Measurements from ENCODE around the gene MCF2L. TPM values are rescaled to one million over a fixed set of nuclear protein-coding genes. Genes with fewer than 3 reads are reported as not detected.

Gene MCF2L
- total RNA-seq, 6 experiments from 2014 or later: 9.6 to 18.4 (median 11.7) TPM

DNA sequence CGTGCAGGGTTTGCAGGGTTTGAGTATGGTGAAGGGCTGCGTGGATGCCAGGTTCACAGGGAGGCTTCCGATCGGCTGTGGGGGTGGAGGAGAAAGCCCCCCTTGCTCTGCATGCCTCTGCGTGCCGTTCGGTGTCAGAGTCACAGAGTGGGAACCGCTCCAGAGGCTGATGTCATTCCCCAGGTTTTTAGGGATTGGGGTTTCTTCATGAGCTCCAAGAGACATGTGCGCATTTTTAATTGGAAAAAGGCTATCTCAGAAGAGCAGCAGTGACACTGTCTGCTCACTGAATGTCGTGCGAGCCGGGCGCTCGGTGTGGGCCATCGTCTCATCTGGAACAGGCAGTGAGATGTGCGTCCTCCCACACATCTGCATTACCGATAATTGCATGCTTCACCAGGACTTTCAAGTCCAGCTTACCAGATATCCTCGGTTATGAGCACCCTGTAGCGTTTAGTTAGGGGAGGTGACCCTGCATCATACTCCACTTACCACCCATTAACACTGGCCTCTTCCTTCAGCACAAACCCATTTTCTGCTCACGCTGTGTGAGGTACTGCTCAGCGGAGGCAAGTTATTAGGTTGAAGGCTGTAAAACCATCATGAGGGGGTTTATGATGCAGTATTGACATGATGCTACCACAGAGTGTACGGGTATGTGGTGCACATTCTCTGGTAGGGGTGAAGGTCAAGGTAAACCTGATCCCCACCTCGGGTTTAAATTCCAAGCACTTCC, 1.7 kb downstream of the MCF2L start:
- H3K4me1 ChIP-seq: peaks cover 0 to 5% (median 1%) of the 10 kb centered on the region in 4 donors
- no peak overlapping the region for H3K27ac ChIP-seq
- DNase-seq (no peak), ATAC-seq (no peak)
- no peak overlapping the region for H3K4me3 ChIP-seq
- intact Hi-C loops (cut with DNase I): no loop called here
- 75% methylated on average over 4 of the region's 23 CpGs for WGBS (ENCODE audit: insufficient coverage, low coverage, low lambda C conversion rate, missing lambda C conversion rate)
- TF ChIP-seq, protein P1, sequence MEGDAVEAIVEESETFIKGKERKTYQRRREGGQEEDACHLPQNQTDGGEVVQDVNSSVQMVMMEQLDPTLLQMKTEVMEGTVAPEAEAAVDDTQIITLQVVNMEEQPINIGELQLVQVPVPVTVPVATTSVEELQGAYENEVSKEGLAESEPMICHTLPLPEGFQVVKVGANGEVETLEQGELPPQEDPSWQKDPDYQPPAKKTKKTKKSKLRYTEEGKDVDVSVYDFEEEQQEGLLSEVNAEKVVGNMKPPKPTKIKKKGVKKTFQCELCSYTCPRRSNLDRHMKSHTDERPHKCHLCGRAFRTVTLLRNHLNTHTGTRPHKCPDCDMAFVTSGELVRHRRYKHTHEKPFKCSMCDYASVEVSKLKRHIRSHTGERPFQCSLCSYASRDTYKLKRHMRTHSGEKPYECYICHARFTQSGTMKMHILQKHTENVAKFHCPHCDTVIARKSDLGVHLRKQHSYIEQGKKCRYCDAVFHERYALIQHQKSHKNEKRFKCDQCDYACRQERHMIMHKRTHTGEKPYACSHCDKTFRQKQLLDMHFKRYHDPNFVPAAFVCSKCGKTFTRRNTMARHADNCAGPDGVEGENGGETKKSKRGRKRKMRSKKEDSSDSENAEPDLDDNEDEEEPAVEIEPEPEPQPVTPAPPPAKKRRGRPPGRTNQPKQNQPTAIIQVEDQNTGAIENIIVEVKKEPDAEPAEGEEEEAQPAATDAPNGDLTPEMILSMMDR (IDR thresholded peaks at IDR 0.05): no peak
- no peak for TF ChIP-seq POLR2A (IDR thresholded peaks at IDR 0.05)
- no peaks in the 10 kb centered on the region for H3K27me3 ChIP-seq
- no peaks in the 10 kb centered on the region for H3K36me3 ChIP-seq
- H3K9me3 ChIP-seq: no peaks in the 10 kb centered on the region

DNA sequence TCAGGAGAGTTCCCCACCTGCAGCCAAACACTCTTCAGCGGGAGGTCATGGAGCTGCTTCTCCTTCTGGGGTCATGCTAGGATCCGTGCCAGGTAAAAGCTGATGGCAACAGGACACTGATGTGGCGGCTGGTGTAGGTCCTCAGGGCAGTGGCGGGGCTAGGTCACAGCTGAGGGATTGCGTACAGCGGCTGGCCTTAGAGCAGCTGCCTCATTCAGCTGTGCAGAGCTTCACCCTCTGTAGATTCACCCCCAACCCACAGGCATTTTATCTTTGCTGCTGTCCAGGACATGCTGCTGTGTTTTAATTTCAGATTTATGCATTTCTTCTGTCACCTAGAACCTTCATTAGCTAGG, 2.3 kb downstream of the MCF2L start:
- Histone ChIP-seq H3K36me3 (no peaks in the 10 kb centered on the region), H3K4me3 (no peak overlapping the region), H3K4me1 (peaks cover 0 to 5% (median 1%) of the 10 kb centered on the region in 4 donors), H3K27ac (no peak overlapping the region), H3K27me3 (no peaks in the 10 kb centered on the region), H3K9me3 (no peaks in the 10 kb centered on the region)
- intact Hi-C loops (cut with DNase I): no loop called here
- peak in 1 of 3 donors; percentile 9 for DNase-seq
- TF ChIP-seq, protein P1 (IDR thresholded peaks at IDR 0.05): no peak
- TF ChIP-seq POLR2A (IDR thresholded peaks at IDR 0.05): no peak
- no peak for ATAC-seq
- no CpG with 5 or more reads among the region's 6 CpGs for WGBS (ENCODE audit: insufficient coverage, low coverage, low lambda C conversion rate, missing lambda C conversion rate)

DNA sequence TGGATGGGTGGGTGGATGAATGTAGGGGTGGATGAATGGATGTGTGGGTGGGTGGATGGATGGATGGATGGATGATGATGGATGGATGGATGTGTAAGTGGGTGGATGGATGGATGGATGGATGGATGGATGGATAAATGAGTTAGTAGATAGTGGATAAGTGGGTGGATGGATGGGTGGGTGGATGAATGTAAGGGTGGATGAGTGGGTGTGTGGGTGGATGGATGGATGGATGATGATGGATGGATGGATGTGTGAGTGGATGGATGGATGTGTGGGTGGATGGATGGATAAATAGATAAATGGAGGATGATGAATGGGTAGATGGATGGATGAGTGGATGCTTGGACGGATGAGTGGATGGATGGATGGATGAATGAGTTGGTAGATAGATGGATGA, 3.2 kb downstream of the MCF2L start:
- H3K4me1 ChIP-seq: peaks cover 0 to 5% (median 1%) of the 10 kb centered on the region in 4 donors
- H3K4me3 ChIP-seq: no peak overlapping the region
- TF ChIP-seq, protein P1 (IDR thresholded peaks at IDR 0.05): no peak
- TF ChIP-seq POLR2A (IDR thresholded peaks at IDR 0.05): no peak
- 64% methylated on average over 1 of the region's 1 CpG for WGBS (ENCODE audit: insufficient coverage, low coverage, low lambda C conversion rate, missing lambda C conversion rate)
- H3K27me3 ChIP-seq: no peaks in the 10 kb centered on the region
- DNase-seq (no peak), ATAC-seq (no peak)
- intact Hi-C loops (cut with DNase I): no loop called here
- no peaks in the 10 kb centered on the region for H3K9me3 ChIP-seq
- H3K27ac ChIP-seq: no peak overlapping the region
- H3K36me3 ChIP-seq: no peaks in the 10 kb centered on the region

DNA sequence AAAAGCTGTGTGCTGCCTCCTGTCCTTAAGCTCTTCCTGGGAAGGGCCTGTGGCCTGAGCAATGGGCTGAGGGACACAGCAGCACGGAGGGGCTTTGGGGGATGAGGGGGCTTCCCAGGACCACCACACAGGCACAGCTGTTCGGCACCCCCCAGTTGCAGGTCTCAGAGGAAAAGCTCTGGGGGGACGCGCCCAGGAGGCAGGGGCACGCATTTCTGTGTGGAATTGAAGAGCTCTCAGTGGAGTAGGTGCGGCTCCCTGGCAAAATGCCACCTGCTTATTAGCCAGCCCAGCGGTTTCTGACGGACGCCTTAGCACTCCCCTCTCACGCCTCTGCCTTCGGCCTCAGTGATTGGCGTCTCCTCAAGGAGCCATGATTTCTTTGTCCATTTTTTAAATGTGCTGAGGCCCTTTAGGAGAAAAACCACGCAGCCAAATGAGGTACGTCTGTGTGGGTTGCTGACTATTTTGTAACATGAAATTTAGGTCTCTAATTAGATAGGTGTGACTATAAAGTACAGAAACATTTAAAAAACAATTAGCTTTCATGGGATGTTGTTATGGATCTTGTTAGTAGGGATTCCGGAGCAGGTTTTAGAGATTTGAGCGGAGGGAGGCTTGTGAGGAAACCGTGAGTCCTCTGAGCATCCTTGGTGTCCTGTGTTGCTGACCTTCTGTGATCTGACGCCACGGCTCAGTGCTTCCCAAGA, 4.0 kb downstream of the MCF2L start:
- no peaks in the 10 kb centered on the region for H3K27me3 ChIP-seq
- ATAC-seq (no peak), DNase-seq (peak in 1 of 3 donors; percentile 8)
- intact Hi-C loops (cut with DNase I): no loop called here
- H3K9me3 ChIP-seq: no peaks in the 10 kb centered on the region
- H3K4me1 ChIP-seq: peaks cover 0 to 5% (median 0%) of the 10 kb centered on the region in 4 donors
- WGBS (ENCODE audit: insufficient coverage, low coverage, low lambda C conversion rate, missing lambda C conversion rate): 86% methylated on average over 8 of the region's 19 CpGs
- TF ChIP-seq, protein P1 (IDR thresholded peaks at IDR 0.05): no peak
- no peak for TF ChIP-seq POLR2A (IDR thresholded peaks at IDR 0.05)
- H3K36me3 ChIP-seq: no peaks in the 10 kb centered on the region
- H3K4me3 ChIP-seq: no peak overlapping the region
- no peak overlapping the region for H3K27ac ChIP-seq
